GM19239 (cell line): ENCODE results near the gene ANKRD12.

ENCODE experiments used
- DNase-seq: peaks from one replicate; pipeline ENCODE4 v3.0.0; 2011; ENCODE audit warnings: low spot score; ENCODE audit not compliant: insufficient read length
- FAIRE-seq: peaks from 2 replicates; lab custom pipeline; 2011; peaks lifted over from hg19 to GRCh38; lab: Jason Lieb, UNC

The ANKRD12 gene

GRCh38 chr18:9177031-9177430 lies 40.5 kb downstream of the ANKRD12 start:
- no peak for FAIRE-seq
- no peak for DNase-seq

- DNase-seq (no peak), FAIRE-seq (no peak)
Observed at GRCh38 chr18:9177466-9177865, 40.9 kb downstream of the ANKRD12 start.

- FAIRE-seq: no peak
Observed at GRCh38 chr18:9178557-9178956, 42.0 kb downstream of the ANKRD12 start.

GRCh38 chr18:9181275-9181674 lies 44.7 kb downstream of the ANKRD12 start:
- no peak for FAIRE-seq

More at GRCh38 chr18:9178557-9178956, 42.0 kb downstream of the ANKRD12 start:
- DNase-seq: no peak

GRCh38 chr18:9182852-9183399 lies 46.3 kb downstream of the ANKRD12 start:
- no peak for DNase-seq
- FAIRE-seq: no peak

More at GRCh38 chr18:9181275-9181674, 44.7 kb downstream of the ANKRD12 start:
- no peak for DNase-seq

GRCh38 chr18:9184998-9185613 lies 48.5 kb downstream of the ANKRD12 start:
- DNase-seq: no peak
- FAIRE-seq: peak; percentile 82

- peak; percentile 11 for FAIRE-seq
- no peak for DNase-seq
Observed at GRCh38 chr18:9188359-9189231, 52.0 kb downstream of the ANKRD12 start.

- FAIRE-seq: no peak
Observed at GRCh38 chr18:9189491-9189890, 52.9 kb downstream of the ANKRD12 start.

GRCh38 chr18:9191658-9192256 lies 55.2 kb downstream of the ANKRD12 start:
- FAIRE-seq: no peak

More at GRCh38 chr18:9189491-9189890, 52.9 kb downstream of the ANKRD12 start:
- DNase-seq: no peak

GRCh38 chr18:9193031-9193430 lies 56.5 kb downstream of the ANKRD12 start:
- DNase-seq (no peak), FAIRE-seq (no peak)

More at GRCh38 chr18:9191658-9192256, 55.2 kb downstream of the ANKRD12 start:
- no peak for DNase-seq

GRCh38 chr18:9196568-9196967 lies 60.0 kb downstream of the ANKRD12 start:
- FAIRE-seq: no peak

GRCh38 chr18:9199681-9200080 lies 63.1 kb downstream of the ANKRD12 start:
- DNase-seq (no peak), FAIRE-seq (no peak)

More at GRCh38 chr18:9196568-9196967, 60.0 kb downstream of the ANKRD12 start:
- no peak for DNase-seq

- DNase-seq: no peak
- no peak for FAIRE-seq
Observed at GRCh38 chr18:9201224-9201623, 64.6 kb downstream of the ANKRD12 start.

GRCh38 chr18:9204659-9205058 lies 68.1 kb downstream of the ANKRD12 start:
- FAIRE-seq (no peak), DNase-seq (no peak)

GRCh38 chr18:9206421-9206820 lies 69.8 kb downstream of the ANKRD12 start:
- DNase-seq (no peak), FAIRE-seq (no peak)

- FAIRE-seq (peak; percentile 57), DNase-seq (no peak)
Observed at GRCh38 chr18:9209279-9209678, 72.7 kb downstream of the ANKRD12 start.

- no peak for DNase-seq
- FAIRE-seq: peak; percentile 88
Observed at GRCh38 chr18:9210966-9211365, 74.4 kb downstream of the ANKRD12 start.

- DNase-seq: no peak
- FAIRE-seq: no peak
Observed at GRCh38 chr18:9211955-9212354, 75.4 kb downstream of the ANKRD12 start.

GRCh38 chr18:9215221-9215933 lies 78.8 kb downstream of the ANKRD12 start:
- no peak for DNase-seq
- no peak for FAIRE-seq

GRCh38 chr18:9216459-9216858 lies 79.9 kb downstream of the ANKRD12 start:
- DNase-seq: no peak
- no peak for FAIRE-seq
